H1 (cell line): ENCODE results near the gene ENDOG.

ENCODE experiments used
- BACH1 ChIP-seq: IDR thresholded peaks from 2 replicates; pipeline ENCODE4 v1.6.1; 2012; ENCODE audit warnings: low read length, improper control_type of control experiment
- BRCA1 ChIP-seq: IDR thresholded peaks from 2 replicates; pipeline ENCODE4 v1.6.1; 2012; ENCODE audit warnings: low read depth, low read length, improper control_type of control experiment
- CREB1 ChIP-seq: IDR thresholded peaks from 2 replicates; pipeline ENCODE4 v1.6.1; 2012; ENCODE audit warnings: inconsistent platforms
- CTCF ChIP-seq, 3 experiments: IDR thresholded peaks; 1 replicate in 2 of 3; 2 replicates in 1 of 3; pipeline versions ENCODE4 v1.5.1 to v1.6.1; 2011; ENCODE audit warnings: low read length in 3 of 3, mild to moderate bottlenecking in 3 of 3, inconsistent platforms in 2 of 3, low read depth in 1 of 3, moderate library complexity in 1 of 3; ENCODE audit not compliant: insufficient read depth in 1 of 3; ENCODE audit errors: control extremely low read depth in 1 of 3
- EGR1 ChIP-seq: IDR thresholded peaks from 2 replicates; pipeline ENCODE4 v1.6.1; 2011; ENCODE audit warnings: low read depth, low read length, borderline replicate concordance
- POLR2A ChIP-seq, 2 experiments: IDR thresholded peaks; 1 replicate in 1 of 2; 2 replicates in 1 of 2; pipeline ENCODE4 v1.6.1; 2011; ENCODE audit warnings: low read depth in 2 of 2, low read length in 2 of 2, mild to moderate bottlenecking in 2 of 2; ENCODE audit errors: control extremely low read depth in 1 of 2
- POLR2AphosphoS5 ChIP-seq: IDR thresholded peaks from 2 replicates; pipeline ENCODE4 v1.6.1; 2011; ENCODE audit warnings: low read depth, low read length
- SAP30 ChIP-seq: fragments of 300-600 bp; sonication (generic); IDR thresholded peaks from 2 replicates; pipeline ENCODE4 v1.7.1; 2012; ENCODE audit warnings: low read length, moderate library complexity, mild to moderate bottlenecking, inconsistent platforms; ENCODE audit not compliant: insufficient read depth, insufficient replicate concordance
- SP1 ChIP-seq: IDR thresholded peaks from 2 replicates; pipeline ENCODE4 v1.6.1; 2011; ENCODE audit warnings: low read depth, low read length
- TAF1 ChIP-seq: IDR thresholded peaks from 2 replicates; pipeline ENCODE4 v1.6.1; 2011; ENCODE audit warnings: mild to moderate bottlenecking, low read depth, low read length

- TF ChIP-seq CTCF (IDR thresholded peaks at IDR 0.05; ENCODE audit: control extremely low read depth in 1 of 3, insufficient read depth in 1 of 3, low read depth in 1 of 3, low read length in 3 of 3): no peak
- no peak for TF ChIP-seq BRCA1
- TF ChIP-seq SAP30: no peak
- no peak for TF ChIP-seq BACH1
- no peak for TF ChIP-seq EGR1
- no peak for TF ChIP-seq TAF1
- no peak for TF ChIP-seq SP1
- no peak for TF ChIP-seq CREB1
- TF ChIP-seq POLR2AphosphoS5: no peak
- TF ChIP-seq POLR2A (IDR thresholded peaks at IDR 0.05; ENCODE audit: control extremely low read depth in 1 of 2, low read depth in 2 of 2, low read length in 2 of 2): no peak
Observed at GRCh38 chr9:128768606-128769005, 49.7 kb upstream of the ENDOG start.
